Natural killer cell (primary cell): ENCODE data around the gene BNC2. TPM values are rescaled to one million over a fixed set of nuclear protein-coding genes. Genes with fewer than 3 reads are reported as not detected.

Experiments
- ATAC-seq, 3 donors: fragments of 150-1000 bp in 2 of 3; fragments of 200-7000 bp in 1 of 3; cut with Tn5 transposase; 1 replicate in 1 of 3; 2 replicates in 2 of 3; pipeline ENCODE4 v1.10.0; 2021; ENCODE audit warnings: mild to moderate bottlenecking in 2 of 3, moderate library complexity in 2 of 3
- DNase-seq, 2 donors: peaks; one replicate each; pipeline versions ENCODE4 v3.0.0 to v3.0.0-alpha.2; 2013 to 2021; ENCODE audit warnings: mixed read lengths in 1 of 2
- H3K27ac ChIP-seq: one replicate; pipeline ENCODE4 v1.5.1; 2013; ENCODE audit warnings: mild to moderate bottlenecking, low read length
- H3K27me3 ChIP-seq: one replicate; pipeline ENCODE4 v1.6.1; 2013; ENCODE audit warnings: low read length; ENCODE audit not compliant: control insufficient read depth, insufficient read depth
- H3K36me3 ChIP-seq: one replicate; pipeline ENCODE4 v1.6.1; 2013; ENCODE audit warnings: low read length; ENCODE audit not compliant: control insufficient read depth, insufficient read depth
- H3K4me1 ChIP-seq: one replicate; pipeline ENCODE4 v1.6.1; 2013; ENCODE audit warnings: low read length; ENCODE audit not compliant: control insufficient read depth, insufficient read depth
- H3K4me3 ChIP-seq: one replicate; pipeline ENCODE4 v1.5.1; 2013; ENCODE audit warnings: low read length
- H3K9me3 ChIP-seq: one replicate; pipeline ENCODE4 v1.6.1; 2013; ENCODE audit warnings: low read length; ENCODE audit not compliant: control insufficient read depth, insufficient read depth
- H3K27ac Mint-ChIP-seq, 2 donors: one replicate each; pipeline ENCODE4 v1.8.0; 2022; ENCODE audit warnings: mild to moderate bottlenecking in 2 of 2, mixed read lengths in 2 of 2, moderate library complexity in 1 of 2
- H3K27me3 Mint-ChIP-seq, 2 donors: one replicate each; pipeline ENCODE4 v1.8.0; 2022; ENCODE audit warnings: low read depth in 2 of 2, mixed read lengths in 2 of 2
- H3K36me3 Mint-ChIP-seq: one replicate; pipeline ENCODE4 v1.8.0; 2022; ENCODE audit warnings: mixed read lengths
- H3K4me1 Mint-ChIP-seq, 2 donors: one replicate each; pipeline ENCODE4 v1.8.0; 2022; ENCODE audit warnings: mixed read lengths in 2 of 2
- H3K4me3 Mint-ChIP-seq: one replicate; pipeline ENCODE4 v1.8.0; 2022; ENCODE audit warnings: mild to moderate bottlenecking, moderate library complexity, mixed read lengths
- H3K9me3 Mint-ChIP-seq, 2 donors: one replicate each; pipeline ENCODE4 v1.8.0; 2022; ENCODE audit warnings: mixed read lengths in 2 of 2
- WGBS: methylation state at CpG from one replicate; pipeline ENCODE4 v1.1.7; 2013; ENCODE audit warnings: missing lambda C conversion rate; ENCODE audit not compliant: insufficient coverage; 5-methylcytosine and 5-hydroxymethylcytosine counted together
- intact Hi-C: fragments of 100-400 bp; cut with micrococcal nuclease; formaldehyde crosslinking; loops from one replicate; pipeline ENCODE4 v1.14.2; 2022
- total RNA-seq, 4 donors: library from RNA; stranded (reverse); fragments of 120-200 nt in 1 of 4; gene quantifications; one replicate each; pipeline versions ENCODE4 v1.2.3 to v1.2.4, GENCODE V29; 2013 to 2022
- TF ChIP-seq, protein P1 (sequence below): fragments of 200-600 bp; IDR thresholded peaks from one replicate; pipeline ENCODE4 v1.8.0; 2022; ENCODE audit warnings: antibody characterized with exemption

BNC2 gene
- total RNA-seq, 3 donors from 2014 or later (not counting 1 experiment from before 2014, with no cell fraction given) = 36.9 to 84.2 (median 66.5) TPM

- H3K27me3 Mint-ChIP-seq = peaks cover 0 to 6% of the 10 kb centered on the region in 2 donors
- Histone ChIP-seq H3K4me3 (no peak overlapping the region), H3K9me3 (no peaks in the 10 kb centered on the region), H3K27ac (no peak overlapping the region), H3K36me3 (no peaks in the 10 kb centered on the region), H3K4me1 (no peaks in the 10 kb centered on the region), H3K27me3 (peaks cover 6% of the 10 kb centered on the region)
- 85% methylated on average over 4 of the region's 4 CpGs for WGBS
- peaks cover 8% of the 10 kb centered on the region for H3K36me3 Mint-ChIP-seq
- DNase-seq = no peak
- TF ChIP-seq, protein P1, sequence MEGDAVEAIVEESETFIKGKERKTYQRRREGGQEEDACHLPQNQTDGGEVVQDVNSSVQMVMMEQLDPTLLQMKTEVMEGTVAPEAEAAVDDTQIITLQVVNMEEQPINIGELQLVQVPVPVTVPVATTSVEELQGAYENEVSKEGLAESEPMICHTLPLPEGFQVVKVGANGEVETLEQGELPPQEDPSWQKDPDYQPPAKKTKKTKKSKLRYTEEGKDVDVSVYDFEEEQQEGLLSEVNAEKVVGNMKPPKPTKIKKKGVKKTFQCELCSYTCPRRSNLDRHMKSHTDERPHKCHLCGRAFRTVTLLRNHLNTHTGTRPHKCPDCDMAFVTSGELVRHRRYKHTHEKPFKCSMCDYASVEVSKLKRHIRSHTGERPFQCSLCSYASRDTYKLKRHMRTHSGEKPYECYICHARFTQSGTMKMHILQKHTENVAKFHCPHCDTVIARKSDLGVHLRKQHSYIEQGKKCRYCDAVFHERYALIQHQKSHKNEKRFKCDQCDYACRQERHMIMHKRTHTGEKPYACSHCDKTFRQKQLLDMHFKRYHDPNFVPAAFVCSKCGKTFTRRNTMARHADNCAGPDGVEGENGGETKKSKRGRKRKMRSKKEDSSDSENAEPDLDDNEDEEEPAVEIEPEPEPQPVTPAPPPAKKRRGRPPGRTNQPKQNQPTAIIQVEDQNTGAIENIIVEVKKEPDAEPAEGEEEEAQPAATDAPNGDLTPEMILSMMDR = no peak
- no peaks in the 10 kb centered on the region for H3K9me3 Mint-ChIP-seq
- no peak overlapping the region for H3K4me3 Mint-ChIP-seq
- intact Hi-C loops = no loop called here
- peaks cover 42 to 56% of the 10 kb centered on the region in 2 donors for H3K4me1 Mint-ChIP-seq
- no peak overlapping the region for H3K27ac Mint-ChIP-seq
- no peak for ATAC-seq
These were observed 39.7 kb downstream of the BNC2 start for GRCh38 chr9:16830806-16831205.

GRCh38 chr9:16828340-16829281 is 41.9 kb downstream of the BNC2 start:
- intact Hi-C loops = no loop called here
- peaks cover 0 to 3% of the 10 kb centered on the region in 2 donors for H3K27me3 Mint-ChIP-seq
- no peak overlapping the region for H3K4me3 ChIP-seq
- no peak overlapping the region for H3K4me3 Mint-ChIP-seq
- no peaks in the 10 kb centered on the region for H3K36me3 ChIP-seq
- ATAC-seq = no peak
- peaks cover 4% of the 10 kb centered on the region for H3K4me1 ChIP-seq
- no peak for DNase-seq
- peaks cover 51 to 68% of the 10 kb centered on the region in 2 donors for H3K4me1 Mint-ChIP-seq
- H3K27ac Mint-ChIP-seq = peak overlapping the region; percentile 31 to 56
- TF ChIP-seq, protein P1 = no peak
- H3K36me3 Mint-ChIP-seq = no peaks in the 10 kb centered on the region
- WGBS = 40% methylated on average over 30 of the region's 30 CpGs
- peaks cover 6% of the 10 kb centered on the region for H3K27me3 ChIP-seq
- no peaks in the 10 kb centered on the region for H3K9me3 ChIP-seq
- H3K9me3 Mint-ChIP-seq = no peaks in the 10 kb centered on the region
- no peak overlapping the region for H3K27ac ChIP-seq

GRCh38 chr9:16825971-16826625 is 44.4 kb downstream of the BNC2 start:
- Mint-ChIP-seq H3K36me3 (no peaks in the 10 kb centered on the region), H3K4me1 (peaks cover 39 to 51% of the 10 kb centered on the region in 2 donors), H3K27ac (peak overlapping the region; percentile 73 to 80), H3K9me3 (no peaks in the 10 kb centered on the region), H3K4me3 (no peak overlapping the region), H3K27me3 (no peaks in the 10 kb centered on the region)
- WGBS = 93% methylated on average over 5 of the region's 5 CpGs
- ATAC-seq (no peak), DNase-seq (no peak)
- Histone ChIP-seq H3K36me3 (no peaks in the 10 kb centered on the region), H3K9me3 (no peaks in the 10 kb centered on the region), H3K27me3 (peaks cover 6% of the 10 kb centered on the region), H3K4me1 (peaks cover 4% of the 10 kb centered on the region), H3K27ac (no peak overlapping the region), H3K4me3 (no peak overlapping the region)
- TF ChIP-seq, protein P1 = no peak
- intact Hi-C loops = no loop called here
